ENCODE data around the gene EIF4G3. TPM values are rescaled to one million over a fixed set of nuclear protein-coding genes. Genes with fewer than 3 reads are reported as not detected.
A peak's percentile ranks its signal among the peaks of the same experiment; 100 is the strongest.

EIF4G3 gene
- total RNA-seq, 1 experiment from 2014 or later, result 39.9 TPM

GRCh38 chr1:20949871-20950590, 226.7 kb downstream of the EIF4G3 start:
- no TSS peak for BruUV-seq (replicated peaks)
- Mint-ChIP-seq H3K36me3 (ENCODE audit: insufficient read depth, unreplicated experiment) (peaks cover 5% of the 10 kb centered on the region), H3K27me3 (ENCODE audit: unreplicated experiment) (no peaks in the 10 kb centered on the region), H3K4me3 (ENCODE audit: low read depth, unreplicated experiment) (no peak overlapping the region), H3K27ac (ENCODE audit: unreplicated experiment) (no peak overlapping the region), H3K9me3 (ENCODE audit: low read depth, unreplicated experiment) (no peaks in the 10 kb centered on the region), H3K4me1 (ENCODE audit: low read depth, unreplicated experiment) (no peaks in the 10 kb centered on the region)
- TF ChIP-seq, protein P1, sequence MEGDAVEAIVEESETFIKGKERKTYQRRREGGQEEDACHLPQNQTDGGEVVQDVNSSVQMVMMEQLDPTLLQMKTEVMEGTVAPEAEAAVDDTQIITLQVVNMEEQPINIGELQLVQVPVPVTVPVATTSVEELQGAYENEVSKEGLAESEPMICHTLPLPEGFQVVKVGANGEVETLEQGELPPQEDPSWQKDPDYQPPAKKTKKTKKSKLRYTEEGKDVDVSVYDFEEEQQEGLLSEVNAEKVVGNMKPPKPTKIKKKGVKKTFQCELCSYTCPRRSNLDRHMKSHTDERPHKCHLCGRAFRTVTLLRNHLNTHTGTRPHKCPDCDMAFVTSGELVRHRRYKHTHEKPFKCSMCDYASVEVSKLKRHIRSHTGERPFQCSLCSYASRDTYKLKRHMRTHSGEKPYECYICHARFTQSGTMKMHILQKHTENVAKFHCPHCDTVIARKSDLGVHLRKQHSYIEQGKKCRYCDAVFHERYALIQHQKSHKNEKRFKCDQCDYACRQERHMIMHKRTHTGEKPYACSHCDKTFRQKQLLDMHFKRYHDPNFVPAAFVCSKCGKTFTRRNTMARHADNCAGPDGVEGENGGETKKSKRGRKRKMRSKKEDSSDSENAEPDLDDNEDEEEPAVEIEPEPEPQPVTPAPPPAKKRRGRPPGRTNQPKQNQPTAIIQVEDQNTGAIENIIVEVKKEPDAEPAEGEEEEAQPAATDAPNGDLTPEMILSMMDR (IDR thresholded peaks at IDR 0.05; ENCODE audit: unreplicated experiment), result no peak
- no peak for DNase-seq
- CTCF ChIA-PET, result no interaction called here
- intact Hi-C loops (cut with micrococcal nuclease; ENCODE audit: unreplicated experiment), result no loop called here

DNA sequence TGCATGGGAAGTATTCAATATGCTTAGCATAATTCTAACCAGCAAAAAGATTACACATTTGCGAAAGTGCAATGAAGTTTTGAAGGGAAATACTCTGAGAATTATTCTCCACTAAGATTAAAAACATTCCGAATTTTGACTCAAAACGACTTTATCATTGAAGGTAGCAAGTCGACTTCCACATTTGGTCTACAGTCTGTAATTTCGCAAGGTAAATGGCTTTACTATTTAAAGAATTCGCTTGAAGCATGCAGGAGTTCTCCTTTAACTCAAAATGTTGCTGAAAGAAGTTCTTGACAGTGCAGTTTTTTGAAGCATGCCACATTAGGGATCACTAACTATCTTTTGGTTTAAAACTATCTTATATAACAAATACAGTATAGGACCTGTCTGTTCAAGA, 228.6 kb downstream of the EIF4G3 start:
- intact Hi-C loops (cut with micrococcal nuclease; ENCODE audit: unreplicated experiment), result no loop called here
- Mint-ChIP-seq H3K27me3 (ENCODE audit: unreplicated experiment) (no peaks in the 10 kb centered on the region), H3K9me3 (ENCODE audit: low read depth, unreplicated experiment) (no peaks in the 10 kb centered on the region), H3K4me1 (ENCODE audit: low read depth, unreplicated experiment) (no peaks in the 10 kb centered on the region), H3K27ac (ENCODE audit: unreplicated experiment) (no peak overlapping the region), H3K36me3 (ENCODE audit: insufficient read depth, unreplicated experiment) (peaks cover 5% of the 10 kb centered on the region), H3K4me3 (ENCODE audit: low read depth, unreplicated experiment) (no peak overlapping the region)
- no peak for DNase-seq
- TF ChIP-seq, protein P1 (IDR thresholded peaks at IDR 0.05; ENCODE audit: unreplicated experiment), result no peak
- BruUV-seq (replicated peaks), result no TSS peak
- CTCF ChIA-PET, result no interaction called here

- H3K36me3 Mint-ChIP-seq (ENCODE audit: insufficient read depth, unreplicated experiment), result peaks cover 5% of the 10 kb centered on the region
- intact Hi-C loops (cut with micrococcal nuclease; ENCODE audit: unreplicated experiment), result no loop called here
- no peak for DNase-seq
- TF ChIP-seq, protein P1 (IDR thresholded peaks at IDR 0.05; ENCODE audit: unreplicated experiment), result no peak
- H3K9me3 Mint-ChIP-seq (ENCODE audit: low read depth, unreplicated experiment), result no peaks in the 10 kb centered on the region
- H3K4me3 Mint-ChIP-seq (ENCODE audit: low read depth, unreplicated experiment), result no peak overlapping the region
- H3K27me3 Mint-ChIP-seq (ENCODE audit: unreplicated experiment), result no peaks in the 10 kb centered on the region
- CTCF ChIA-PET, result no interaction called here
- no peak overlapping the region for H3K27ac Mint-ChIP-seq (ENCODE audit: unreplicated experiment)
- BruUV-seq (replicated peaks), result no TSS peak
- no peaks in the 10 kb centered on the region for H3K4me1 Mint-ChIP-seq (ENCODE audit: low read depth, unreplicated experiment)
Observed at GRCh38 chr1:20947409-20947808, 229.3 kb downstream of the EIF4G3 start.

DNA sequence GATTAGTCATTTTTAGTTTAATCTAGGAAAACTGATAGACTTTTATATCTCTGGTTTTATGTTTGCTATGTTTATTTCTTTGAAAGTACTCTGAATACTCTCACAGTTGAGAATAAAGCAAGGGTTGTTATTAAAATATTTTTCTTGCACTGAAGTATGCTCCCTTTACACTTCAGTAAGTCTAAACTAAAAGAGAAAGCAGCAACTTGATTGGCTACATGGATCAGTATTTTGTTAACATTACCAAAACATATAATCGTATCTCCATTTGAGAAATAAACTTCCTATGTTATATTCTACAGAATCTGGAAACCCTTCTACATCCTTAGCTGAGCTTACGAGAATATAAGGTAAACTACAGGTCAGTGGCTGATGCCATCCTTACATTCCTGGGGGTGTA, 240.1 kb downstream of the EIF4G3 start:
- intact Hi-C loops (cut with micrococcal nuclease; ENCODE audit: unreplicated experiment), result no loop called here
- TF ChIP-seq, protein P1 (IDR thresholded peaks at IDR 0.05; ENCODE audit: unreplicated experiment), result no peak
- peak overlapping the region; percentile 36 for H3K27ac Mint-ChIP-seq (ENCODE audit: unreplicated experiment)
- H3K9me3 Mint-ChIP-seq (ENCODE audit: low read depth, unreplicated experiment), result no peaks in the 10 kb centered on the region
- no TSS peak for BruUV-seq (replicated peaks)
- no peak overlapping the region for H3K4me3 Mint-ChIP-seq (ENCODE audit: low read depth, unreplicated experiment)
- CTCF ChIA-PET, result interaction anchor here (0.6 kb wide), 1 partner anchor 10 kb away, joined by 5 read pairs; no protein-coding TSS in a partner anchor
- no peaks in the 10 kb centered on the region for H3K36me3 Mint-ChIP-seq (ENCODE audit: insufficient read depth, unreplicated experiment)
- H3K27me3 Mint-ChIP-seq (ENCODE audit: unreplicated experiment), result no peaks in the 10 kb centered on the region
- DNase-seq, result no peak
- H3K4me1 Mint-ChIP-seq (ENCODE audit: low read depth, unreplicated experiment), result no peaks in the 10 kb centered on the region
